Neural cell (in vitro differentiated cells): ENCODE data around the gene KRTAP10-11. TPM values are rescaled to one million over a fixed set of nuclear protein-coding genes. Genes with fewer than 3 reads are reported as not detected.

ENCODE experiments used
- H2AFZ ChIP-seq: fragments of 200-600, 300-800 bp; sonication (generic), shearing (Covaris generic); 2 replicates; pipeline ENCODE4 v1.6.0; 2014; ENCODE audit warnings: low read depth, mild to moderate bottlenecking, antibody characterized with exemption, low read length, moderate library complexity
- H3F3A ChIP-seq: fragments of 200-600 bp; shearing (Covaris generic); 2 replicates; pipeline ENCODE4 v1.6.1; 2016; ENCODE audit warnings: mild to moderate bottlenecking, moderate library complexity, mixed read lengths, antibody characterized with exemption, low read length; ENCODE audit not compliant: insufficient read depth, poor library complexity, severe bottlenecking
- H3K27ac ChIP-seq: fragments of 200-600, 300-800 bp; sonication (generic), shearing (Covaris generic); 2 replicates; pipeline ENCODE4 v1.5.1; 2014; ENCODE audit warnings: mild to moderate bottlenecking, low read length, moderate library complexity
- H3K27me3 ChIP-seq: fragments of 300-800, 200-600 bp; sonication (generic), shearing (Covaris generic); 2 replicates; pipeline ENCODE4 v1.6.0; 2014; ENCODE audit warnings: mild to moderate bottlenecking, low read depth, low read length, moderate library complexity; ENCODE audit not compliant: insufficient read depth
- H3K36me3 ChIP-seq: fragments of 300-800, 200-600 bp; sonication (generic), shearing (Covaris generic); 2 replicates; pipeline ENCODE4 v1.5.1; 2014; ENCODE audit warnings: mild to moderate bottlenecking, antibody characterized with exemption, low read length, moderate library complexity; ENCODE audit not compliant: insufficient read depth
- H3K4me2 ChIP-seq: fragments of 300-800, 200-600 bp; sonication (generic), shearing (Covaris generic); 2 replicates; pipeline ENCODE4 v1.6.0; 2014; ENCODE audit warnings: mild to moderate bottlenecking, low read length
- H3K4me3 ChIP-seq: fragments of 300-800, 200-600 bp; sonication (generic), shearing (Covaris generic); 2 replicates; pipeline ENCODE4 v1.5.1; 2014; ENCODE audit warnings: mild to moderate bottlenecking, low read length, moderate library complexity
- H3K79me2 ChIP-seq: fragments of 200-600 bp; shearing (Covaris generic); replicated peaks from 2 replicates; pipeline ENCODE4 v1.6.0; 2014; ENCODE audit warnings: mild to moderate bottlenecking, low read length, moderate library complexity; ENCODE audit not compliant: insufficient read depth
- H3K9ac ChIP-seq: fragments of 300-800, 200-600 bp; sonication (generic), shearing (Covaris generic); 2 replicates; pipeline ENCODE4 v1.6.1; 2016; ENCODE audit warnings: mild to moderate bottlenecking, low read length, mixed read lengths
- H3K9me2 ChIP-seq: fragments of 200-600 bp; shearing (Covaris generic); 2 replicates; pipeline ENCODE4 v1.6.1; 2016; ENCODE audit warnings: mild to moderate bottlenecking, low read length, mixed read lengths; ENCODE audit not compliant: insufficient read depth
- H3K9me3 ChIP-seq: fragments of 200-600, 300-800 bp; sonication (generic), shearing (Covaris generic); 2 replicates; pipeline ENCODE4 v1.6.1; 2016; ENCODE audit warnings: mild to moderate bottlenecking, mixed run types, low read length, moderate library complexity, mixed read lengths
- H4K20me1 ChIP-seq: fragments of 200-600 bp; shearing (Covaris generic); 2 replicates; pipeline ENCODE4 v1.6.1; 2016; ENCODE audit warnings: mild to moderate bottlenecking, mixed run types; ENCODE audit not compliant: insufficient read depth
- EP300 ChIP-seq: fragments of 450-650 bp; conservative IDR thresholded peaks from 2 replicates; pipeline ENCODE4 v1.6.1; 2014; ENCODE audit warnings: antibody characterized with exemption, mild to moderate bottlenecking, moderate library complexity; ENCODE audit not compliant: poor library complexity, severe bottlenecking
- EZH2 ChIP-seq: fragments of 200-600, 300-800 bp; shearing (Covaris generic), sonication (generic); IDR thresholded peaks from 2 replicates; pipeline ENCODE4 v1.6.1; 2014; ENCODE audit warnings: antibody characterized with exemption, low read length, borderline replicate concordance, mild to moderate bottlenecking; ENCODE audit not compliant: insufficient read depth, poor library complexity, severe bottlenecking
- MXI1 ChIP-seq: fragments of 450-650 bp; conservative IDR thresholded peaks from 2 replicates; pipeline ENCODE4 v1.6.1; 2014; ENCODE audit warnings: antibody characterized with exemption, mild to moderate bottlenecking; ENCODE audit not compliant: poor library complexity, severe bottlenecking
- POLR2AphosphoS5 ChIP-seq: IDR thresholded peaks from 2 replicates; pipeline ENCODE4 v1.6.1; 2012
- RAD21 ChIP-seq: fragments of 450-650 bp; conservative IDR thresholded peaks from 2 replicates; pipeline ENCODE4 v1.6.1; 2014; ENCODE audit warnings: antibody characterized with exemption, mild to moderate bottlenecking, moderate library complexity
- SMC3 ChIP-seq: fragments of 450-650 bp; conservative IDR thresholded peaks from 2 replicates; pipeline ENCODE4 v1.6.1; 2014; ENCODE audit warnings: antibody characterized with exemption, mild to moderate bottlenecking, moderate library complexity; ENCODE audit not compliant: poor library complexity
- TAF1 ChIP-seq: IDR thresholded peaks from 2 replicates; pipeline ENCODE4 v1.6.1; 2012; ENCODE audit warnings: low read depth
- polyA plus RNA-seq: library from polyadenylated mRNA; depleted of rRNA; stranded (reverse); fragments of >200 nt; gene quantifications from 2 replicates; pipeline ENCODE4 v1.2.3, GENCODE V29; 2014
- TF ChIP-seq, protein P1 (sequence below): fragments of 450-650 bp; IDR thresholded peaks from 2 replicates; pipeline ENCODE4 v1.5.1; 2014; ENCODE audit warnings: antibody characterized with exemption, mild to moderate bottlenecking, moderate library complexity; ENCODE audit not compliant: poor library complexity, severe bottlenecking
- TF ChIP-seq, protein P2 (sequence below): IDR thresholded peaks from 2 replicates; pipeline ENCODE4 v1.6.1; 2012; ENCODE audit warnings: borderline replicate concordance

The KRTAP10-11 gene
- polyA plus RNA-seq, 1 donor from 2014 or later: not detected

DNA sequence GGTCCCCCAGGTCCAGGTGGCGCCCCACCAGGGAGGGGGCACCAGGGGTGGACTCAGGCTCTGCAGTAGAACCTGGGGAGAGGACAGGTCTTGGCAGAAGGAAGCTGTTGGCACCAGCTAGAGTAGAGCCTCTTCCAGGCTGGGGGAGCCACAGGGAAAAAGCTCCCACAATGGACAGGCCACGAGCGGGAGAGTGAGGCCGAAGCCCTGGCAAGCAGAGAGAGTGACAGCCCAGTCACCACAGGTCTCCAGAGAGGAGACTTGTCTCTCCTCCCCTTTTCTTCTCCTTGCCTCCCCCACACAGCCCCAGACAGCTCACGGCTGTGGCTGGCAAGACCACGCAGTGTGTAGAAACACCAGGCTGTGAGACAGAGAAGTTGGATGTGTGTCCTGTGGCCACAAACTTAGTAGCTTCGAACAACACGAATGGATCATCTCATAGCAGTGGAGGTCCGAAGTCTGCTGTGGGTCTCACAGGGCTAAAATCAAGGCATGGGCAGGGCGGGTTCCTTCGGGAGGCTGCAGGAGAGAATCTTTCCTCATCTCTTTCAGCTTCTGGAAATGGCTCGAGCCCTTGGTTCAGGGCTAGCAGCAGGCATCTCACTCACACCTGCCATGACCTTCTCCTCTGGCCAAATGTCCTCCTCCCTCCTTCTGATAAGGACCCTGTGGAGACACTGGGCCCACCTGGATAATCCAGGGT is 4.9 kb downstream of the KRTAP10-11 start:
- H3K36me3 ChIP-seq: no peaks in the 10 kb centered on the region
- H3K4me2 ChIP-seq: no peak overlapping the region
- H2AFZ ChIP-seq: no peak overlapping the region
- no peaks in the 10 kb centered on the region for H3K27me3 ChIP-seq
- TF ChIP-seq, protein P1, sequence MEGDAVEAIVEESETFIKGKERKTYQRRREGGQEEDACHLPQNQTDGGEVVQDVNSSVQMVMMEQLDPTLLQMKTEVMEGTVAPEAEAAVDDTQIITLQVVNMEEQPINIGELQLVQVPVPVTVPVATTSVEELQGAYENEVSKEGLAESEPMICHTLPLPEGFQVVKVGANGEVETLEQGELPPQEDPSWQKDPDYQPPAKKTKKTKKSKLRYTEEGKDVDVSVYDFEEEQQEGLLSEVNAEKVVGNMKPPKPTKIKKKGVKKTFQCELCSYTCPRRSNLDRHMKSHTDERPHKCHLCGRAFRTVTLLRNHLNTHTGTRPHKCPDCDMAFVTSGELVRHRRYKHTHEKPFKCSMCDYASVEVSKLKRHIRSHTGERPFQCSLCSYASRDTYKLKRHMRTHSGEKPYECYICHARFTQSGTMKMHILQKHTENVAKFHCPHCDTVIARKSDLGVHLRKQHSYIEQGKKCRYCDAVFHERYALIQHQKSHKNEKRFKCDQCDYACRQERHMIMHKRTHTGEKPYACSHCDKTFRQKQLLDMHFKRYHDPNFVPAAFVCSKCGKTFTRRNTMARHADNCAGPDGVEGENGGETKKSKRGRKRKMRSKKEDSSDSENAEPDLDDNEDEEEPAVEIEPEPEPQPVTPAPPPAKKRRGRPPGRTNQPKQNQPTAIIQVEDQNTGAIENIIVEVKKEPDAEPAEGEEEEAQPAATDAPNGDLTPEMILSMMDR: no peak
- TF ChIP-seq RAD21: no peak
- no peak for TF ChIP-seq SMC3
- TF ChIP-seq POLR2AphosphoS5: no peak
- no peak for TF ChIP-seq TAF1
- TF ChIP-seq EP300: no peak
- no peak for TF ChIP-seq EZH2
- TF ChIP-seq, protein P2, sequence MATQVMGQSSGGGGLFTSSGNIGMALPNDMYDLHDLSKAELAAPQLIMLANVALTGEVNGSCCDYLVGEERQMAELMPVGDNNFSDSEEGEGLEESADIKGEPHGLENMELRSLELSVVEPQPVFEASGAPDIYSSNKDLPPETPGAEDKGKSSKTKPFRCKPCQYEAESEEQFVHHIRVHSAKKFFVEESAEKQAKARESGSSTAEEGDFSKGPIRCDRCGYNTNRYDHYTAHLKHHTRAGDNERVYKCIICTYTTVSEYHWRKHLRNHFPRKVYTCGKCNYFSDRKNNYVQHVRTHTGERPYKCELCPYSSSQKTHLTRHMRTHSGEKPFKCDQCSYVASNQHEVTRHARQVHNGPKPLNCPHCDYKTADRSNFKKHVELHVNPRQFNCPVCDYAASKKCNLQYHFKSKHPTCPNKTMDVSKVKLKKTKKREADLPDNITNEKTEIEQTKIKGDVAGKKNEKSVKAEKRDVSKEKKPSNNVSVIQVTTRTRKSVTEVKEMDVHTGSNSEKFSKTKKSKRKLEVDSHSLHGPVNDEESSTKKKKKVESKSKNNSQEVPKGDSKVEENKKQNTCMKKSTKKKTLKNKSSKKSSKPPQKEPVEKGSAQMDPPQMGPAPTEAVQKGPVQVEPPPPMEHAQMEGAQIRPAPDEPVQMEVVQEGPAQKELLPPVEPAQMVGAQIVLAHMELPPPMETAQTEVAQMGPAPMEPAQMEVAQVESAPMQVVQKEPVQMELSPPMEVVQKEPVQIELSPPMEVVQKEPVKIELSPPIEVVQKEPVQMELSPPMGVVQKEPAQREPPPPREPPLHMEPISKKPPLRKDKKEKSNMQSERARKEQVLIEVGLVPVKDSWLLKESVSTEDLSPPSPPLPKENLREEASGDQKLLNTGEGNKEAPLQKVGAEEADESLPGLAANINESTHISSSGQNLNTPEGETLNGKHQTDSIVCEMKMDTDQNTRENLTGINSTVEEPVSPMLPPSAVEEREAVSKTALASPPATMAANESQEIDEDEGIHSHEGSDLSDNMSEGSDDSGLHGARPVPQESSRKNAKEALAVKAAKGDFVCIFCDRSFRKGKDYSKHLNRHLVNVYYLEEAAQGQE: no peak
- no peak for TF ChIP-seq MXI1
- H3K9me3 ChIP-seq: no peaks in the 10 kb centered on the region
- H3K9ac ChIP-seq: no peak overlapping the region
- no peaks in the 10 kb centered on the region for H3K9me2 ChIP-seq
- H3K79me2 ChIP-seq: no peaks in the 10 kb centered on the region
- no peaks in the 10 kb centered on the region for H4K20me1 ChIP-seq
- H3K27ac ChIP-seq: no peak overlapping the region
- H3K4me3 ChIP-seq: no peak overlapping the region
- H3F3A ChIP-seq: no peaks in the 10 kb centered on the region

- Histone ChIP-seq H3K27ac (no peak overlapping the region), H3K27me3 (no peaks in the 10 kb centered on the region), H3K9ac (no peak overlapping the region), H3F3A (no peaks in the 10 kb centered on the region), H3K36me3 (no peaks in the 10 kb centered on the region), H2AFZ (no peak overlapping the region), H3K4me3 (no peak overlapping the region), H4K20me1 (no peaks in the 10 kb centered on the region), H3K9me2 (no peaks in the 10 kb centered on the region), H3K79me2 (no peaks in the 10 kb centered on the region), H3K4me2 (no peak overlapping the region), H3K9me3 (no peaks in the 10 kb centered on the region)
- TF ChIP-seq RAD21 (no peak), TAF1 (no peak), MXI1 (no peak), EZH2 (no peak), EP300 (no peak), POLR2AphosphoS5 (no peak), SMC3 (no peak)
- TF ChIP-seq, protein P1: no peak
- TF ChIP-seq, protein P2: no peak
Observed at GRCh38 chr21:44653123-44653522, 6.9 kb downstream of the KRTAP10-11 start.
